NCI-H2107 treated with DMSO at 0.1 percent for 48 hours (cell line): ENCODE data around the gene CACNA2D2.

ENCODE experiments used
- DNase-seq: peaks from one replicate; lab custom pipeline; 2025; ENCODE audit not compliant: unreplicated experiment; lab: John Stamatoyannopoulos, UW

The CACNA2D2 gene

DNA sequence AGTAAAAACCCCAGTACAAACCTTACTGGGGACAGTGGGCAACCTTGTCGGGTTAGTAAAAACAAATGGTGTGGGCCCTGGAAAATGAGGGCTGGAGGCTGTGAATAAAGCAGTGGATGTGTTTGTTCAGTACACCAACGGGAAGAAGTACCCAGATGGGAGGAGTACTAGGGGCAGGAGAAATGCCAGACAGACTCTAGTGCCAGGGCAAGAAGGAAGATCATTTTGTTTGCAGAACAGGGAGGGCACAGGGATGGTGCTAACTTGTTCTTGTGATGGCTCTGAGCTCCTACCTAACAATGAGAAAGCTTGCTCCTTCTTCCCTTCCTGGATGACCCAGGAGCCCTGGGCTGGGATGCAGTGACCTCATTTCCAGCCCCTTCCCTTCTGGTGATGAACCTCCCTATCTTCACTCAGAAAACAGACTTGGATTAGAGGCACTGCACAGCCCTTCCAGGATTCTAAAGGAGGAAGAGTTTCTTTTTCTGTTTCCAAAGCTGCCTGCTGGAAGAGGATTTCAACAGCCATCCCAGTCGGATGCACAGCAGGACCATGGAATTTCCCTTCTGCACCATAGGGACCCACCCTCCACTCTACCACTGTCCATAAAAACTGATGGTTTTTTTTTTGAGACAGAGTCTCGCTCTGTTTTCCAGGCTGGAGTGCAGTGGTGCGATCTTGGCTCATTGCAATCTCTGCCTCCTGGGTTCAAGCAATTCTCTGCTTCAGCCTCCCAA, 168.9 kb downstream of the CACNA2D2 start:
- DNase-seq = no peak

DNA sequence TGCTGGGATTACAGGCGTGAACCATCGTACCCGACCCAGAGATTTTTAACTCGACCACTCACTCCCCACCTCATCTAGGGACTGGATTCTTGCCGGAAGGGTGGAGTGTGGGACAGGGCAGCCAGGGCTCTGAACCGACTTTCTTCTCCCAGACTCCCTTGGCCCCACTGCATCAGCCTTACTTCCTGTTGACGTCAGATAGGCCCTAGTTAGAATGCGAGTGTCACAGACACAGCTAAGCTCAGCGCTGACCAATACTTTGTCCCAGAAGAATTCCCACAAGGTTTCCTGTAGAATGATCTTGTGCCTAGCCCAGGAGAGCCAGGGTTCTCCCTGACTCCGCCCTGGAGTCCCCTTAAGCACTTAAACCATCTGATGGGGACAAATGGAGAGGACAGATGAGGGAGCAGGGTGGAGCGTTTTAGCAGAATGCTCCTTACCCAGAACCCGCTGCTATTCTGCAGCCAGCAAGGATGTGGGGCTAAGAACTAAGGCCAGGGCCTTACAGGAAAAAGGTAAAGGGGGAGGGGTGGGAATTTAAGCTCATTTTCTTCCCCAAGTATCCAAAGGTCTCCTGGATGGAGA, 169.6 kb downstream of the CACNA2D2 start:
- DNase-seq = no peak

DNA sequence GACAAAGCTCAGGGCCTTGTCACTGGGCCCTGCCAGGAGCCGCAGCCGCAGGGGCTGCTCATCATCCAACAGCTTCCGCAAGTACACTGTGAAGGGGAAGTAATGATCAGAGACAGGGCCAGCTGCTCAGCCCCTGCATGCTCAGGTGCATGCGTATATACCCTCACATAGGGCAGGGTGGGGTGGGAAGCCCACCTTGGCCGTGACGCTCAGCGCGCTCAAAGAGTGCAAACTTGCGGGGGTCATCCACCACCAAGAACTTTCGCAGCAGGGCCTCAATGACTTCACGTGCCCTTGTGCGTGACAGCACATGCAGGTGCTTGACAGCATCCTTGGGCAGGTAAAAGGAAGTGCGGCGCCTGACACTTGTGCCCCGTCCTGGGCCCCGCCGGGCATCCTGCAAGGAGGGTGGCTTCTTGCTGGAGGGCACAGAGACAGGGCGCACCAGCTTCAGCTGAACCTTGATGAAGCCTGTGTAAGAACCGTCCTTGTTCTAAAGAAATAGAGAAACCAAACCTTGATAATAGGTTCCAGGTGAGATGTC, 172.0 kb downstream of the CACNA2D2 start:
- DNase-seq = no peak

DNA sequence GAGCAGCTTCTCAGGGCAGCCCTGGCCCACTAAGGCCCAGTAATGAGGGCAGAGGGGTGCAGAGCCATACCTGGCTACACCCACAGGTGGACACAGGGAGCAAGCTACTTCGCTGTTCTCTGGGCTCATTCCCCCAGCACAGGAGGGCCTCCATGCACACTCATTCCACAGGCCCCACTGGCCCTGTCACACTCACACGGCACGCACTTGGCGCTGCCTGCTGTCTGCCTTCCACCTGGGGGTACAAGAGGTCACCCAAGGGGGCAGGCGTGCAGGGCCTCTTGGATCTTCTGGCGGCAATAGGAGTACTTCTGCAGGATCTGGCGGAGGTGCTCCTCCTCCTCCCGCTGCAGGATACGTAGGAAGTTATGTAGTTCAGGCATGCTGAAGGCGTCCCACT, 173.1 kb downstream of the CACNA2D2 start:
- no peak for DNase-seq

DNA sequence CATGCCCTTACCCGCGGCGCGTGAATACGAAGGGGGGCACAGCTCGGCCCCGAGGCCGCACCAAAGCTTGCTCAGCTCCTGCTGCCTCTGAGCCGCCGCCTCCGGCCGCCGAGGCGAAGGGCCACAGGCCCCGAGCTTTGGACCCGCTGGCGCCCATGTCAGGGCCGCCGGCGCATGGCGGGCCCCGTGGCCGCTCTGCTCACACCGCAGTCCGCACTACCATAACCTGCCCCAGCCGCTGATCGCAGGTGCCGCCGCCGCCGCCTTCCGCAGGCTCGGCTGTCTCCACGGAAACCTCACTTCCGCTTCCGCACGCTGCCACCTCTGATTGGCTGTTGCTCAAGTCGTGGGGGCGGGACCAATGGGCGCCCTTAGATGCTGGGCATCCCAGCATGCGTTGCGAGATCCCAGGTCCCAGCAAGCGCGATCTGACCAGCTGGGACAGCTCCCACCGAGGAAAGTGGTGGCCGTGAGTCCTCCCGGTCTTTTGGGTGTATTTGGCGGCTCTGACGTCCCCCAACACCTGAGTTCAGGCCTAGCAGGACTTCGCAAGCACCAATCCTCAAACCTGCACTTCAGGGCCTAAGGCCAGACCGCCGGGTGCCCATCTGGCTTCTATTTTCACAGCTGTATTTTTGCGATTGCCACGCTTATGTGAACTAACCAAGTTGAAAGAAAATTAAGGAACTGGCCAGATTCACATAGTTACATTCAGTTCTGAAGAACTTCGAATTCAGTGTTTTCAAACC, 175.3 kb downstream of the CACNA2D2 start, which contains the start of gene TUSC2:
TSS of gene TUSC2 (minus strand) at position 281 of the 749 bp plus-strand sequence. CDS start at position 157, 124 bp downstream.
- peak; percentile 78 for DNase-seq

DNA sequence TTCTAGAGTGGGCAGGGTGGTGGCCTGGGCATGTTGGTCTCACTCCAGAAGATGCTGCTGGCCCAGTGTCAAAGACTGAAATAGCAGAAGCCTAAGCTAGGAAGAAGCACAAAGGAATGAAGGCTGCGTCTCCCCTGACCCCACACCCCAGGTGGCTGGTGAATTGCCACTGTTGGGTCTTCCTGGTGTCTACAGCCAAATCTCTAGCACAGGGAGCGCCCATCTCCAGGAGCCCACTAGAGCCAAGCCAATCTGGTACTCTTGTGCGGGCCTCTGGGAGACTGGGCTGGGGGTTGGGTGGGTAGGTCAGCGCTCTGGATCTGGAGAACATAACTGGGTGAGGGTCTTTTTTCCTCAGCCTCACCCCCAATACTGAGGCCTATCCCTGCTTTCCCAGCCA, 176.3 kb downstream of the CACNA2D2 start:
- DNase-seq = no peak

DNA sequence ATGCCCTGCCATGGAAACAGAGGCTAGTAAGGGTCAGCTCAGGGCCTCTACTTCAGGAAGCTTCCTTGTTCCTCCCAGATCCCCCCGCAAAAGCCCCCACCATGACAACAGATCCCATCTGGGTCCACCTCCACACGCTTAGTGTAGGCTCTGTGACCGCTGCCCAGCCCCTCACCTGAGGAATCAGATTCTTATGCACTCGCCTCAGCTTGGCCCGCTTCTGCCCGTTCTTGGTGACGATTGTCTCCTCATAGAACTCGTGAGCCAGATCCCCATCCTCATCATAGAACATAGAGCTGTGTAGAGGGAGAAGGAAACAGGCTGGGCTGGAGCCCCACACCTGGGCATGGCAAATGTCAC, 177.3 kb downstream of the CACNA2D2 start:
- DNase-seq = no peak

DNA sequence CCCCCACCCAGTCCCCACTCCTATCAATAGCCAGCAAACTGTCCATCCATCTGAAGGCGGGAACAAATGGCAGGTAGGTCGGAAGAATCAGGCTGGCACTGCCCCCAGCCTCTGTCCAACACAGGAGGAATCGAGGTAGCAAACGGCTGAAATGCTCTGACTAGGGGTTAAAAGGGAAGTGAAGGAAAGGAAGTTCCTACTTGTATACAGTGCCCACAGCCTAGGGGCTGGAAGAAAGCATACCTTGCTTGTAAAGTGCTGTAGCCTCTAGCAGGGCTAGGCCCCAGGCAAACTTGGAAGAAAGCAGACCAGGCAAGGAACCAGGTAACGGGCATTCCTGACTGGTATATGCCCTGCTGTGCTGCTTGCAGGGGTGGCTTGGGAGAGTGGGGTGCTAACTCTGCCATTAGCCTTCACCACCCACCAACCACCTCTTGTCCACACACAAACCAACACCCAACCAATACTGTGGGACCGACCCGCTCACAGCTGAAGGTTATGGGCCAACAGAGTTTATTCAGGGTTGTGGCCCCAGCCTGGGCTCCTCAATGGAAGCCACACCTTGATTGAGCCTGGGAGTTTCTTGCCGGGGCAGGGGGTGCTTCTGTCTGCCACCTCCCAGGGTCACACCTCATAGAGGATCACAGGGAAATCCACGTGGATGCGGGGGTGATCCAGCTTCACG, 177.8 kb downstream of the CACNA2D2 start:
- DNase-seq = no peak

DNA sequence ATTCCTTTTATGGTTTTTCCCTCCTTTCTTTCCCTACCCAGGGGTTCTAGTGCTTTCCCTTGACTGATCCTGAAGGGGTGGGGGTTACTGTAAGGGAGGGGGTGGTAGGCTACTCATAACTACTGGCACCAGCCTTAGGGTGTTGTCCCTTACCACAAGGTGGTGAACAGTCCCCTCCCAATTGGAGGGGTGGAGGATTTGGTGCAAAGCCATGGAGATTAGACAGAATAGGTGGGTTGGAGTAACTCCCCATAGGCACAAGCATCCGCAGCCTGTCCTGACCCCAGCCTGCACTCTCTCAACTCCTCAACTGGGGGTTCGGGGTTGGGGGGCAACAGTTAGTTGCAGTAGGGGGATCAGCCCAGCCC, 178.3 kb downstream of the CACNA2D2 start:
- no peak for DNase-seq

DNA sequence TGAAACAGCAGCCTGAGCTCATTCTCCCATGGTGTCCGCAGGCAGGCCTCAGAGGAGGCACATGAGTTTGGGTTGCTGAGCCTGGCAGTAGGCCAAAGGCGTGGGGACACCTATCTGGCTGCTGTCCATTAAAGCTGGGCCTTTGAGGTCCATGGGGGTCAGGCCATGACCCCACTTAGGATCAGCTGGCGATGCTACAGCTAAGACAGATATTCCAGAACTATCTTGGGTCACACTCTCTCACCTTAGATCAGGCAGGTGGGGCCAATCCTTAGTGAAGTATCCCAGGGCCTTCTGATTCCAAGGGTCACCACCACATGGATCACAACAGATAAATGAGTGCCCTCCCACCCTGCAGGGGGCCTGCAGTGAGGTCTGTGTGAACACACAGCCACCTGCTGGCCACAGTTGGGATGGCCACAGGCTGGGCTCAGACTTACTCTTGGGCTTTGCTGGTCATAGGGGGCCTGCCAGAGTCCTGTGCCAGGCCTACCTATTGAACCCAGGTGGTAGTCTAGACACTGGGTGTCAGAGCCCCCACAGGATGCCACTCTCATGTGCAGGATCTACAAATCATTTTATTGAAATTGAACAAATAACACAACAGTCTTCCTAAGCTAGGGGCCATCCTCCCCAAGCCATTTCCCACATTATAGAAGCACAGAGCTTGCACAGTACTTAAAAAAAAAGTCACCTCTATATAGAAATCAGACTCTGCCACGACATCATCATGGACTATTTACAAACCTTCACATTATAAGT, 178.9 kb downstream of the CACNA2D2 start:
- no peak for DNase-seq

DNA sequence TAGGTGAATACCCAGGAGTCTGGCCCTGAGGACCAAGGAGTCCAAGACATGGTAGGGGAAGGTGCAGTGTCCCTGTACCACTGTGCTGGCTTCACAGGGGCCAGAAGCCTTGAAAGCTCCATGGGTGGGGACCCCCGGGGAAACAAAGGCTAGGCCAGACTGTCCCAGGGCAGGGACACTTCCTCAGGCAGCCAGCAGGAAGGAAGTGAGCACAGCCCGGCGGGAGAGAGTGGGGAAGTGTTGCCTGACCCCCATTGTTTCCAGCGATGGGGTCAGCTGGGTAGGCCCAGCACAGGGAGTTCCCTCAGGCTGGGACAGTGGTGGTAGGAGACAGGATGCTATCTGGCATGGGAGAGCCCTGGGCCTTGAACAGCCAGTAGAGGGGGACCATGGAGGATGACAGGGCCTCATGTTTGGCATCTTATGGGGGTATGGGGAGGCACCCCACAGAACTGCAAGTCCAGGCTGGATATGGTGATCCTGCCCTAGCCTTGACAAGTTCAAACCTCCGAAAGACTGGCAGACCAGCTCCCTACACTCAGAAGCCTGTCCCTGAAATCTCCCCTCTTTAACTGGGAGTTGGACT, 179.7 kb downstream of the CACNA2D2 start:
- DNase-seq = no peak

DNA sequence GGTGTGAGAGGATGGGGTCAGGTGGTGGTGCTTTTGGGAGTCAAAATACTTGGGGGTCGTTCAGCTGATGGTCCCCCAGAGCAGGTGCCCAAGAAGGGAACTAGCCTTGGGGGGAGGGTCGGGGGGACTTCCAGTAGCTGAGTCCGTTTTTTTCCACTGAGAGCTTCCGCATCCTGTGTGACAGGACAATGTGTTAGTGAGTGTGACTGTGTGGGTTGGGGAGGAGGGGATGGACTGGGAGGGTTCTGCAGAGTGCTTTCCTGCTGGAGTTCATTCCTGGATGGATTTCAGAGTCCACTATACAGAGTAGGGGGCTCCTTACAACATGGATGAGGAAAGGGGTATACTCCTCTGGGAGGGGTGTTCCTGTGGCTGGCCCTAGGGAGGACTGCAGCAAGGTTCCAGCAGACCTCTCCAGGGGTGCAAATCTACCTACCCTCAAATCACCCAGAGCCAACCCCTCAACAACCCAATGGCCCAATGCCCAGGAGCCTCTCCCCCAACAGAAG, 180.3 kb downstream of the CACNA2D2 start:
- DNase-seq = no peak

DNA sequence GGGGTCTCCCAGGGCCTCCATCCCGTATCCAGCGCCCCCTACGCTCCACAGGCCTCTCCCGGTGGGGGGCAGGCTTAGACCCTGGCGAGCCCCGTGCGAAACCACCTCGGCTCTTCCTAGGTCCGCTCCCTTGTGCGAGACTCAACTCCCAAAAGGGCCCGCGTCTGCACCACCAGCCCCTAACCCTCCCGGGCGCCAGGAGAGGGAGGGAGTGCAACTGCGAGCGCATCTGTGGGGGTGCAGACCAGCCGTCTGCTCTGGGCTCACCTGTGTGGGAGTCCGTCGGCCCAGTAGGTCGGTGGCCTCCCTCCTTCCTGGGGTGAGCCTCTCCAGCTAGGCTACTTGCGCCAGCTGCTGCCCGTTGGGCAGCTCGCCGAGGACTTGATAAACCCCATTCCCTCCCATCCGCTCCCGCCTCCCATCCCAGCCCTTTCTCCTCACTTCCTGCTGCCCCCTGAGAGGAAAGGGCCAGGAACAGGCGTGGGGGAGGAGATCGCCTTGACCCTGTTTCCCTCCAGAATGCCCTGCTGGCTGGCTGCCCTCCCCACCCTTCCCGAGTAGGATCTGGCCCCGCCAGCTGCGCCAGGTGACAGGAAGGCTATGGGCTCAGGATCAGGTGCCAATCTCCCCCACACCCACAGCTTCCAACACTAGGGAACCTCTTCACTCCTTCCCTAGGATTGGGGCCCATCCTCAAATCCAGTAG, 180.9 kb downstream of the CACNA2D2 start, which contains the start of gene HYAL2:
TSS of gene HYAL2 (minus strand) at position 360 of the 706 bp plus-strand sequence. CDS start 2,256 bp downstream, outside the sequence.
- no peak for DNase-seq

DNA sequence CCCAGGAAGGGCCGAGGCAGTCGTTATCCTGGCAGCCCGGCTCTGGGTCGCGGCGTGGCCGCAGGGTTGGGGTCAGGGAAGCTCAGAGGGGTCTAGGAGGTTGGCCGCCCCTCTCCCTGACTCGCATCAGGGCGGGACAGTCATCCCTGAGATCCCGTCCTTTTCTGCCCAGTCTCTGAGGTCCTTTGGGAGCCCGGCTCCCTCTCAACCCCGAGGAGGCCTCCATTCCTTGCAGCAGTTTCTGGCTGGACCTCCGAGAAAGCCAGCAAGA, 181.4 kb downstream of the CACNA2D2 start:
- no peak for DNase-seq

DNA sequence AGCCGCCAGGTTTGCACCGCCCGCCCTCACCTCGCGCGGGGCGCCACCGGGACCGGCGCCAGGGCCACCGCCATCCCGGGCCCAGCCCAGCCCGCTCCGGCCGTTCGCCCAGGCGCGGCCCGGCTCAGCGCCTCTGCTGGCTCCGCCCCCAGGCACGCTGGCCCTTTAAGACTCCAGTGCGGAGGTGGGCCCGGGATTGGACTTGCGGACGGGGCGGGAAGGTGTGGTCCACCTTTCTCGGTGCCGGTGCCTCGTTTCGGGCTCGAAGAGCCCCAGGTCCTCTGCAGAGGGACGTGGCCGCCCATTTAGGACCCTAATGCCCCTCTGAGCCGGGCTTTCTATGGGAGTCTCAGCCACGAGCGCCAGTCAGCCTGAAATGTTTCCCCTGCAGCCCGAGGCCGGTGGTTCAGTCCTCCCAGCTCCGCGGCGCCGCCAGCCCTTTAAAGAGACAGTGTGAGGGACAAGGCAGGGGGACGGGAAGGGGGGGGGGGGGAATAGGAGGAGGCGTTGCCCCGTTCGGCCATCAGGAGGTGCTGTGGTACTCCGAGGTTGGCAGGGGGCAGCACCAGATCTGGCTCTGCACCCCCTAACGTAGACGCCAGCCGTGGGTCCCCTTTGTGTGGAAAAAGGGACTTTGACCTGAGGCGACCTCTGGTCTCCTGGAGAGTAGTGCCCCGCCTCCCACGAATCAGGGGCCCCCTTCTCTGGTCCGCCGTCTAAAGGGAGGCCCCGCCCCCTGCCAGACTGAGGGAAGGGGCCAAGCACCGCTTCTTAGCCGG, 181.9 kb downstream of the CACNA2D2 start:
- DNase-seq = peak; percentile 55

DNA sequence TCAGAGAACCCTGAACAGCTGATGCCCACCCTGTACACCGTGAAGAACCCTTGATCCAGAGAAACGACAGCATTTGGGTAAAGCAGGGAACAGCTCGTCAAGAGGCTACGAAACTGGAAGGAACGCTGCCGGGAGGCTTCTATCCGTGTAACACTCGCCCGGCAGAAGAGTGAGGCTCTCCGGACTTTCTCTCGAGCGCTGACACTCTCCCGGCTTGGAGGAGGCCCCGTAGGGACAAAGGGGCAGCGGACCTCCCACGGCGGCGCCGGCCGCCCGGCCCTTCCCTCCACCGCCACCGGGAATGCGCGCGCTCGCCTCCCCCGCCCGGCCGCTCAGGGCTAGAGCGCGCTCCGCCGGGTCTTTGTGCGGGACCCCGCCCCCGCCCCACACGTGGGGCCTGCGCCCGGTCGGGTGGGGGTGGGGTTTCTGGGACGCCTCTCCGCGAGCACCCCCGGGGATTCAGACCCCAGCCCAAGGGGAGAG, 182.5 kb downstream of the CACNA2D2 start:
- DNase-seq = no peak

DNA sequence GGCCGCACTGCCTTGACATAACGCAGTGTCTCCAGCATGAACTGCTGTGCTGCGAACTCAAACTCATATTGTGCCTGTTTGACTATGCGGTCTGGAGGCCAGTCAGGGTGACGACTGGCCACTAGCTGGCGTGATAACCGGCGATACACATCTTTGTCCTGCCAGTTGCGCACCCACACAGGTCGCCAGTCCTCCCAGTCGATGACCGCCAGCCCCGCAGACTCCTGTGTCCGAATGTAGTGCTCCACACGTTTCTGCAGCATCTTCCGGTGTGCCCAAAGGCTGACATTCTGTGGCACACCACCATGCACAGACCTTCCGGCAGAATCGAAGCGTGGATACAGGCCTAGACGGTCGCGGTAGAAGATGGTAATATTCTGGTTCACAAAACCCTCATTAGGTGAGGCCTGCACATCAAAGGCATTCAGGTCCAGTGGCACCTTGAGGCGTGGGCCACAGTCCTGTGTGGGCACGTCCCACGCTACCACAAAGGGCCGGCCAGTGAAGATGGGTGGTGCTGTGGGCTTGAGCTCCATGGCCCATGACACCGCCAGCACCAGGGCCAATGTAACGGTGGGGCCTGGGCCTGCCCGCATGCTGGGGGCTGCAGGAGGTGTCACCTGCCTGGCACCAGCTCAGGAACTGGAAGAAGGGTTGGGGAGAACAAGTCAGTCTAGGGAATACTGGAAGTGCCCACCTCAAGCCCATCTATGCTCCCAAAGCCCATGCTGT, 183.4 kb downstream of the CACNA2D2 start:
- no peak for DNase-seq
